ENCODE measurements around the gene TMPRSS12.

DNA sequence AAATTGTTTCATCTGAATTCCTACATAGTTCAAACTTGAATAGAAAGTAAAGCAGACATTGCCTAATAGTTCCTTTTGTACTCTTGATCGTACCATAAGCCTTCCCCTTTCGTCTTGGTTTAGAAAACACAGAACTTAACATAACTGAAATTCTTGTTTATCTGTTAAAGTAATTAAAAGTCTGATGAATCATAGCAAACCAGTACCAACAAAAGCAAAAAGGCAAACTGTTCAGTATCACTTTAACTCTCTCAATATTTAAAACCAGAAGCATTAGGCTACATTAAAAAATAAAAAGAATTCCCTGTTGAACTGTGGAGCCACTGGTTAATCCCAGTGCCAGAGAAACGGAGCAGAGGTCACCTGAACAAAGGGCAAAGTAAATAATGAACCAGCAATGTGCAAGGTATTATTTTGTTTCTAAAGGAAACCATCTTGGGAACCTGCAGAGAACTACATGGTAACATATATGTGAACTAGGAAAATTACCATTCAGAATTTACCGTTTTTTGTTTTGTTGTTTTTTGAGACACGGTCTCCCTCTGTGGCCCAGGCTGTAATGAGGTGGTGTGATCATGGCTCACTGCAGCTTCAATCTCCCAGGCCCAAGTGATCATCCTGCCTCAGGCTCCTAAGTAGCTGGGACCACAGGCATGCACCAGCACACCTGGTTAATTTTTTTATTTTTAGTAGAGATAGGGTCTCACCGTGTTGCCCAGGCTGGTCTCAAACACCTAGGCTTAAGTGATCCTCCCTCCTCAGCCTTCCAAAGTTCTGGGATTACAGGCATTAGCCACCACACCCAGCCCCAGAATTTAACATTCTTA is 92.5 kb downstream of the TMPRSS12 start:
- TF ChIP-seq, protein P1, sequence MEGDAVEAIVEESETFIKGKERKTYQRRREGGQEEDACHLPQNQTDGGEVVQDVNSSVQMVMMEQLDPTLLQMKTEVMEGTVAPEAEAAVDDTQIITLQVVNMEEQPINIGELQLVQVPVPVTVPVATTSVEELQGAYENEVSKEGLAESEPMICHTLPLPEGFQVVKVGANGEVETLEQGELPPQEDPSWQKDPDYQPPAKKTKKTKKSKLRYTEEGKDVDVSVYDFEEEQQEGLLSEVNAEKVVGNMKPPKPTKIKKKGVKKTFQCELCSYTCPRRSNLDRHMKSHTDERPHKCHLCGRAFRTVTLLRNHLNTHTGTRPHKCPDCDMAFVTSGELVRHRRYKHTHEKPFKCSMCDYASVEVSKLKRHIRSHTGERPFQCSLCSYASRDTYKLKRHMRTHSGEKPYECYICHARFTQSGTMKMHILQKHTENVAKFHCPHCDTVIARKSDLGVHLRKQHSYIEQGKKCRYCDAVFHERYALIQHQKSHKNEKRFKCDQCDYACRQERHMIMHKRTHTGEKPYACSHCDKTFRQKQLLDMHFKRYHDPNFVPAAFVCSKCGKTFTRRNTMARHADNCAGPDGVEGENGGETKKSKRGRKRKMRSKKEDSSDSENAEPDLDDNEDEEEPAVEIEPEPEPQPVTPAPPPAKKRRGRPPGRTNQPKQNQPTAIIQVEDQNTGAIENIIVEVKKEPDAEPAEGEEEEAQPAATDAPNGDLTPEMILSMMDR (IDR thresholded peaks at IDR 0.05 in 8 of 11, conservative IDR thresholded peaks at IDR 0.05 in 3 of 11): no peak
- TF ChIP-seq POLR2A (IDR thresholded peaks at IDR 0.05) (no peak), POLR2AphosphoS5 (IDR thresholded peaks at IDR 0.05) (no peak)

Data from spleen (tissue), 7 donors.